ENCODE data around the gene EXOC2.
"Not testable (repeated sequence)": the region's sequence is repeated elsewhere in the genome, so short reads cannot be mapped to it uniquely, and the experiment has no call there.

EXOC2 gene

GRCh38 chr6:665403-666267, 27.3 kb downstream of the EXOC2 start:
- no peak for DNase-seq (ENCODE audit: low read depth)
- TF ChIP-seq CTCF (conservative IDR thresholded peaks at IDR 0.05; ENCODE audit: low read depth, low read length) = no peak
- H3K4me3 ChIP-seq (ENCODE audit: low read depth, low read length) = no peak overlapping the region

- not testable (repeated sequence) for H3K4me3 ChIP-seq (ENCODE audit: low read depth, low read length)
Measured at GRCh38 chr6:663788-664187, 29.2 kb downstream of the EXOC2 start.

GRCh38 chr6:659716-660581, 33.0 kb downstream of the EXOC2 start:
- no peak for TF ChIP-seq CTCF (conservative IDR thresholded peaks at IDR 0.05; ENCODE audit: low read depth, low read length)
- no peak overlapping the region for H3K4me3 ChIP-seq (ENCODE audit: low read depth, low read length)
- DNase-seq (ENCODE audit: low read depth) = no peak

More at GRCh38 chr6:663788-664187, 29.2 kb downstream of the EXOC2 start:
- DNase-seq (ENCODE audit: low read depth) = not testable (repeated sequence)

- peak; percentile 89 for DNase-seq (ENCODE audit: low read depth)
- TF ChIP-seq CTCF (conservative IDR thresholded peaks at IDR 0.05; ENCODE audit: low read depth, low read length) = no peak
- no peak overlapping the region for H3K4me3 ChIP-seq (ENCODE audit: low read depth, low read length)
Measured at GRCh38 chr6:658244-658643, 34.7 kb downstream of the EXOC2 start.

GRCh38 chr6:657743-658142, 35.2 kb downstream of the EXOC2 start:
- H3K4me3 ChIP-seq (ENCODE audit: low read depth, low read length) = no peak overlapping the region
- no peak for DNase-seq (ENCODE audit: low read depth)
- TF ChIP-seq CTCF (conservative IDR thresholded peaks at IDR 0.05; ENCODE audit: low read depth, low read length) = no peak

- H3K4me3 ChIP-seq (ENCODE audit: low read depth, low read length) = no peak within 1 kb of the TSS
- no peak for TF ChIP-seq CTCF (conservative IDR thresholded peaks at IDR 0.05; ENCODE audit: low read depth, low read length)
- no peak for DNase-seq (ENCODE audit: low read depth)
Measured at GRCh38 chr6:656460-657252, 36.3 kb downstream of the EXOC2 start, which contains the start of gene HUS1B. TSS of gene HUS1B (minus strand) at chr6:657100. CDS start at chr6:656944, 156 bp downstream.

- no peak for DNase-seq (ENCODE audit: low read depth)
- no peak for TF ChIP-seq CTCF (conservative IDR thresholded peaks at IDR 0.05; ENCODE audit: low read depth, low read length)
- H3K4me3 ChIP-seq (ENCODE audit: low read depth, low read length) = no peak overlapping the region
Measured at GRCh38 chr6:654136-654535, 38.8 kb downstream of the EXOC2 start.
